ENCODE results near the gene ATP1B3.
A peak's percentile ranks its signal among the peaks of the same experiment; 100 is the strongest.

The ATP1B3 gene

GRCh38 chr3:141875374-141875892 lies 1.0 kb upstream of the ATP1B3 start:
- peak overlapping the region; percentile 70 for H3K4me3 ChIP-seq (ENCODE audit: low read depth, low read length)
- TF ChIP-seq CTCF (conservative IDR thresholded peaks at IDR 0.05; ENCODE audit: low read depth, low read length) = peak; percentile 92
- DNase-seq (ENCODE audit: low read depth) = peak; percentile 84

DNA sequence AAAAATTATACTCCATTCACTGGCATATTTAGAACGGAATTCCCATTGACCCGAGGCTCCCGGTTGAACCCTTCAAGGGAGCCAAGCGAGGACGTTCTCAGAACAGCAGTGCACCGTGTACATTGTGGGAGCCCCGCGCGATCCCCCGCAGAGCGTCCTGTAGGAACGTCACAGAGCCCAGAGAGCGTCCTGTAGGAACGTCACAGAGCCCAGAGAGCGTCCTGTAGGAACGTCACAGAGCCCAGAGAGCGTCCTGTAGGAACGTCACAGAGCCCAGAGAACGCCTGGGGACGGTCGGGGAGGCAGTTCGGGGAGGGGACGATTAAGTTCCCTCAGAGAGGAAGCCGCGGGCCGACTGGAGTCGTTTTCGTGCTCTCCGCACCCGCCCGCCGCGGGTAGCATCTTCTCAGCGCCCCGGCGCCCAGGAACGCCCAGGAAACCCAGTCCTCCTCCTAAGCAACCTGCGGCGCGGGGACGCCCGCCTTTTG lies 506 bp upstream of the ATP1B3 start:
- TF ChIP-seq CTCF (conservative IDR thresholded peaks at IDR 0.05; ENCODE audit: low read depth, low read length) = no peak
- peak; percentile 52 for DNase-seq (ENCODE audit: low read depth)

DNA sequence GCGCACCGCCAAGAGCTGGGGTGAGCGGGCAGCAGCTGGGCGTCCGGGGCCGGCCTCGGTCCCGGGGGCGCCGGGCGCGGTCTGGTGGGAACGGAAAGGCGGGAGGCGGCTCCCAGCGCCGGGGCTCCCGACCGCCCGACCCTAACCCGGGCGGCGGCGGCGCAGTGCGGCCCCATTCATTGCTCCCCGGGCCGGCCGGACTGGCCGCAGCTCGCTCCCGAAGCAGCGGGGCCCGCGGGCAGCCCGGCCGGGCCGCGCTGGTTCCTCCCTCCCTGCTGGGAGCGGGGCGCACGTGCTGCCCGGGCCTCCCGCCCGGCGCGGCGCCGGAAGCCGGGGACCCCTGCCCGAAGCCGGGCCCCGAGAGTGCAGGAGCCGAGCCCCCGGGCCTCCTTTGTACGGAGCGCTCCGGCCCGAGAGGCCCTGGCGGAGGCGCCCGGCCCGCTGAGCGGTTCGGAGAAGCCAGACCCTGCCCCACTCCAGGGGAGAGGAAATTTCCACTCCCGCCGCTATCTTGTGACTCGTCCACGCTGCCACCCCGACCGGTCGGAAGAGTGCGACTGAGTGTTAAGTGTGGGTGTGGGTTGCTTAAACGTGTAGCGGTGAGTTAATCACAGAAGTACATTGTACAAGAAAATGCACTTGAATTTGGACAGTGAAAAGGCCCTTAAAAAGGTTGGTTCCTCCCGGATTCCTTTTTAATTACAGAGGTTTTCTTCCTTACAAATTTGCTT lies 613 bp downstream of the ATP1B3 start:
- DNase-seq (ENCODE audit: low read depth) = peak; percentile 48
- no peak for TF ChIP-seq CTCF (conservative IDR thresholded peaks at IDR 0.05; ENCODE audit: low read depth, low read length)
- H3K4me3 ChIP-seq (ENCODE audit: low read depth, low read length) = peak overlapping the region; percentile 70

More for the DNA sequence above, 506 bp upstream of the ATP1B3 start:
- peak overlapping the region; percentile 70 for H3K4me3 ChIP-seq (ENCODE audit: low read depth, low read length)

GRCh38 chr3:141877911-141878310 lies 1.5 kb downstream of the ATP1B3 start:
- H3K4me3 ChIP-seq (ENCODE audit: low read depth, low read length) = peak overlapping the region; percentile 70
- peak; percentile 38 for DNase-seq (ENCODE audit: low read depth)
- no peak for TF ChIP-seq CTCF (conservative IDR thresholded peaks at IDR 0.05; ENCODE audit: low read depth, low read length)

DNA sequence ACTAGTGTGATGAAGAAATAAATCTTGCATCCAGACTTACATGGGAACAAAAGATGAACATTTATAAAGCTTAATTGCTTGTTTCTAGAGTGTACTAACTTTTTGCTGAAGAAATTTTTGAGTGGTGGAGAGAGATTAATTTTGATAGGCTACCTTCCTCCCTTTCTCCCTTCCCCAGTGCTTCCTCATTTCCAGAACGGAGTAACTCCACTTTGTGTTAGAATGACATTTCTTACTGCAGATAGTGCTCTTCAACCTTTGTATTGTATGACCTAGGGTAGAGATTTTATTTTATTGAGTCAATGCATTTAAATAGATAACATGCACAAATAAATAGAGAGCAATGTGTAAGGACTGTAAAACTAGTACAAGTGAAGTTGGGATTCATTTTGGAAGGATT lies 1.9 kb downstream of the ATP1B3 start:
- peak overlapping the region; percentile 70 for H3K4me3 ChIP-seq (ENCODE audit: low read depth, low read length)
- TF ChIP-seq CTCF (conservative IDR thresholded peaks at IDR 0.05; ENCODE audit: low read depth, low read length) = no peak
- DNase-seq (ENCODE audit: low read depth) = no peak

DNA sequence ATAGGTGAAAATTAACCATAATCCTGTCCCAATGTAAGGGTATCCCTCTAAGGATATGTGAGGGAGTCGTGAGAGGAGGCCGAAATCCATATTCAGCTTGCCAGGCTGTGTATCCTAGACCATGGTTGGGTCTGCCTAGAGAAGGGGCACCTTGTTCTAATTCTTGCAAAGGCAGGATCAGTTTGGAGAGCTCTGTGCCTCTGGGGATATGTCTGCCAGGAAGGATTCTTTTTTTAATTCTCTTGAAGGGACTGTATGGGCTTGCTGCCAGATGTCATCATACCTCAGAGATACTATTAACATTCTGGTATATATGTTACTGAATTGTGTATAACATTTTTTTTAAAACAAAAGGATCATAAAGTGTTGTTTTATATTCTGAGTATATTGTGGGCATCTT lies 2.4 kb downstream of the ATP1B3 start:
- peak overlapping the region; percentile 70 for H3K4me3 ChIP-seq (ENCODE audit: low read depth, low read length)
- DNase-seq (ENCODE audit: low read depth) = peak; percentile 66

More for the DNA sequence above, 2.4 kb downstream of the ATP1B3 start:
- no peak for TF ChIP-seq CTCF (conservative IDR thresholded peaks at IDR 0.05; ENCODE audit: low read depth, low read length)
